Hematopoietic multipotent progenitor cell treated with erythropoietin and hydrocortisone succinate and interleukin-3 and kit ligand, for 6 days (in vitro differentiated cells): ENCODE measurements around the gene LILRA6.
"Not testable (repeated sequence)": the region's sequence is repeated elsewhere in the genome, so short reads cannot be mapped to it uniquely, and the experiment has no call there.

Source experiments
- DNase-seq: peaks from one replicate; pipeline ENCODE4 v3.0.0-alpha.2; 2015

The LILRA6 gene

GRCh38 chr19:54230031-54230430 lies 12.6 kb downstream of the LILRA6 start:
- DNase-seq = no peak

GRCh38 chr19:54229146-54229545 lies 13.4 kb downstream of the LILRA6 start:
- DNase-seq = no peak

DNA sequence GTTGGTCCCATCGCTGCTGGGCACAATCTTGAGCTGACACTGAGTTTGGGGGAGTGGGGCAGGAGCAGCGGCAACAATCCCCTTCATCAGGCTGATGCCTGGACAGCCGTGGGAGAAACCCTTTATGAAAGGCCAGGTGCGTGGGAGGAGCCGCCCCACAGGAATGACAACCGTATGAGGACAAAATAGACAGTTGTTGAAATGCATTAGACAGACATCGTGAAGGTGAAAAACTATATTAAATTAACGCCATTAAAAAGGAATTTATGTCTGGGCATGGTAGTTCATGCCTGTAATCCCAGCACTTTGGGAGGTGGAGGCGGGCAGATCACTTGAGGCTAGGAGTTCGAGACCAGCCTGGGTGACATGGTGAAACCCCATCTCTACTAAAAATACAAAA lies 18.0 kb downstream of the LILRA6 start:
- not testable (repeated sequence) for DNase-seq

DNA sequence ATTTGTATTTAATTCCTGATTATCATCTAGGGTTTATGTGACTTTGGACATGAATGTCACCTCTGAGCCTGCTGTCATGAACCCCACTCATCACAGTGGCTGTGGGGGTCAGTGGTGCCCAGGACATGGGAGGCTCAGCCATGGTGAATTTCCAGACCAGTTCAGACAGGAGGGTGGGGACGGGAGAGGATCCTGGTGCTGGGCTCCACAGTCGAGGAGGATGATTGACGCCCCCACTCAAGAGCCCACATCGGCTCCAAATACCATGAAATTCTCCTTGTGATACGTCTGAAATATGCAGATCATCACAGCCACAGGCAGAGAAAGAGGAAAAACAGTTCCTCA lies 18.7 kb downstream of the LILRA6 start:
- not testable (repeated sequence) for DNase-seq

- not testable (repeated sequence) for DNase-seq
Measured at GRCh38 chr19:54223277-54223936, 19.2 kb downstream of the LILRA6 start.

DNA sequence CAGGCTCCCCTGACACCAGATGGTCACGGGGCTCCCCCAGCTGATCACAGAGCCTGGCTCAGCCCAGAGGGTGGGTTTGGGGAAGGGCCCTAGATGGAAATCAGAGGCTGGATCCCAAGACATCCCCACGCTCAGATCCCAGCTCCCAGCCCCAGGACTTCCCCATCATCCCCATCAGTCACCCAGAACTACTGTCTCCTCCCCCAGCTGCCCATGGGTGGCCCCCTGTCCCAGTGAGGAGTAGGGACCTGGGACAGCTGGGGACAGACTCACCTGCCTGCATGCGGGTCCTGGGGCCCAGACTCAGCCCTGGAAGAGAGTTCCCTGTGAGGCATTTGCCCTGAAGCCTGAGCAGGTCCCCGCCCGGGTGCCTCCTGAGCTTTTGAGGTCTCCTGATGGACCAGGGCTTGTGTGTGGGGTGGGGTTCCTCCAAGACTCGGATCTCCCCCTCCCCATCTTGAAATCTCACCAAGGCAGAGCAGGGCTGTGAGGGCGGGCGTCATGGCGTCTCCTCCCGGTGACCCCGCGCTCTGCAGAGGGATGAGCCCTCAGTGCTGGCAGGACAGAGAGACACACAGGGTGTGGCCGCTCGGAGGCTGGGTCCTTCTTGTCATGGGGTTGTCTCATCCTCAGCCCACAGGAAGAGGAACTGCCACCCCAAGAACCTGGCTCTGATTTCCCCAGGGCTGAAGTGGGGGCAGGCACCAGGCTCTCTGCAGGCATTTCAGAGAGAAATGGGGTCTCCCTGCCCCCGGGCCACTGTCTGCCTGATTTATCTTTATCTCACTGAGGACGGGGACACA lies 19.9 kb downstream of the LILRA6 start, which contains the start of gene LILRB3:
Gene LILRB3 (minus strand): TSS at position 534 of the 803 bp plus-strand sequence. CDS start 31 bp downstream, at position 503.
- DNase-seq = not testable (repeated sequence)

- not testable (repeated sequence) for DNase-seq
Measured at GRCh38 chr19:54221947-54222346, 20.6 kb downstream of the LILRA6 start.

GRCh38 chr19:54219702-54220101 lies 22.9 kb downstream of the LILRA6 start:
- not testable (repeated sequence) for DNase-seq

DNA sequence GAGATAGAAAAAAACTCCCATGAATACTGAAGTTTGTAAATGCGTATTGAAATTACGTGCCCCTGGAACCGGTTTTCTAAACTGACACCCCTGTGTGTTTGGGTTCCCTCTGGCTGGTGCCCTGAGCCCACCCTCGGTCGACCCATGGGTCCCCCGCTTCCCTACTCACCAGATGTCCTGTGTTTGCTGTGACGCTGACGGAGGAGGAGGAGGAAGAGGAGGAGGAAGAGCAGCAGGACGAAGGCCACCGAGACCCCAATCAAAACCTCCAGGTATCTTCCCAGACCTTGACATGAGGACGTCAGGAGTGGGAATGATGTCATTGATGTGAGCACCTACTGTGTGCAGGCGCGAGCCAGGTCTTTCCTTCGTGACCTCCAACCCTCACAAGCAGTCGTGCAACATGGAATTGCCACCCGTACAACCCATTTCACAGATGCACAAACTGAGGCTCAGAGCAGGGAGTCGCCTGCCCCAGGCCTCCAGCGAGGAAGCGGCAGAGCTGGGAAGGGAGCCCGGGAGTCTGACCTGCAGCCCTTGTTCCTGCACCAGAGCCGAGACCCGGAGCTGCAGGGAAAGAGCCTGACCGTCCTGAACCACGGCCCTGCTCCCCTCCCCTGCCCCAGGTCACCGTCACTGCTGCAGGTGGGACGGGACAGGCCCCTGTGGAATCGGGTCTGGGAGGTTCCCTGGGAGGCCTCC lies 23.5 kb downstream of the LILRA6 start:
- no peak for DNase-seq

- DNase-seq = no peak
Measured at GRCh38 chr19:54218259-54218658, 24.3 kb downstream of the LILRA6 start.

DNA sequence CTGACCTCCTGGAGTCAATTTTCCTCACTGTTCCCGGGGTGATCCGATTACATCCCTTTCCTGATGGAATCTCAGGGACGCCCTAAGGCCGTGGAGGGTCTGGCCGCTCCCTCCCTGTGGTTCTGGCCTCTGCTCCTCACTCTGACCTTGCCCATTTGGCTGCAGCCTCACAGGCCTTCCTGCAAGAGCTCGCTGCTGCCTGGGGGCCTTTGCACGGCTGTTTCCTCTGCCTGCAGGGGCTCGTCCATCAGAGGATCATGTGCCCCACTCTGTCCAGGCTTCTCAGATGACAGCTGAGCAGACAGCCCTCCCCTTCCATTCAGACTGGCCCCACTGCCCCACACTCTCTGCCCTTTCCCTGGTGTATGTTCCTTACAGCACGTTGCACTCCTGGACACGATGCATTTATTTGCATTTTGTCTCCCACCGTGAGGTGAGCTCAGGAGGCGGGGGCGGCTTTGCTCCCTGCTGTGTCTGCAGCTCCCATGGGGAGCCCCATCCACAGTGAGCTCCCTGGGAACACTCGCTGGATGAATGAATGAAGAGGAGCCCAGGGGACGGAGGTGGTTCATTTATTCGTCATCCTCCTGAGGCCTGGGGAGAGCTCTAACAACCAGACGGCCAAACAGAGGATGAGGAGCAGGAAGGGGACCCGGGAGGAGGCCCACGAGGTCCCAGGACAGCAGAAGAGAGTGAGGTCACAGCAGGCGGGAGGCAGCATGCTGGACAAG lies 24.9 kb downstream of the LILRA6 start:
- not testable (repeated sequence) for DNase-seq

DNA sequence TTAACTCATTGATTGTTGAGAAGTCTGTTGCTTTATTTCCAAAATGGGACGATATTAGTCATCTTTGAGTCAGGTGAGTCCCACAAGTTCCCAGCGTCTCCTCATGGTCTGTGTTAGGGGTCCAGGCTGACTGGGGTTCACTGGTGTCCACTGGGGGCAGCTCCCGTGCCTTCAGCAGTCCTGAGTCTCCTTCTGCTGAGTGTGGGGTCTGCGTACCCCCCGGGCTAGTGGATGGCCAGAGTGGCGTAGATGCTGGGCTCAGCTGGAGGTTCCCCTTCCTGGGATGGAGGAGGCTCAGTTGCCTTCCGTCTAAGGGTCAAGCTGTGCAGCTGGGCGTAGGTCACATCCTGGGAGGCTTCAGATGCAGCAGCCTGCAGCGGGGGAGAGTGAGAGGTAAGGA lies 25.7 kb downstream of the LILRA6 start:
- no peak for DNase-seq

GRCh38 chr19:54214734-54215133 lies 27.9 kb downstream of the LILRA6 start:
- not testable (repeated sequence) for DNase-seq

GRCh38 chr19:54214217-54214616 lies 28.4 kb downstream of the LILRA6 start:
- DNase-seq = not testable (repeated sequence)

GRCh38 chr19:54211235-54211634 lies 31.4 kb downstream of the LILRA6 start:
- no peak for DNase-seq

DNA sequence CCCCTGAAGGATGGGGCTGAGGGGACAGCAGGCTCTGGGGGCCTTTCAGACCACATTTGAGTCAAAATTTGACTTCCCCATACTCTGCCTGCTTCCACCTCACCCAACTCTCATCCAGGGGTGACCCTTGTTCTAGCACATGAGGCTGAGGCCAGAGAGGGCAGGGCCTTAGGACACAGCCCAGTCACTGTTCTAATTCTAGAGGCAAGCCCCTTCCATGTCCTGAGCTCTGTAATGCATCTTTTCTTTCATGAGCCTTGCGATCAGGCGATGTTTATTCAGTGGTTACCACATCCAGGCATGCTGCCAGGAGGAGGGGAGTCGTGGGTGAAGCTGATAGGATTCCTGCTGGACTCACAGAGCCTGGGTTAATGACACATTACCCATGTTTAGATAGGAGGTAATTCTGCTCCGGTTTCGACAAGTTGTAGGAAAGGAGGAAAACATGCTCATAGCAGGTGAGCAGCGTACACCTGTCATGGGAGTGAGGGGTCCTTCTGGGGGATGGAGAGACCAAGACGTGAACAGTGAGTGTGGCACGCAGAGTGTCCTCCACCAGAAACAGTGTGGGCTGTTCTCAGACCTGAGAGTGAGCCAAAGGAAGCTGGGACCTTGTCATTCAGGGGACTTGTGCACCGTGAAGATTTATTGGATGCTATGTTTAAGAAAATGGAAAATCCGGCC lies 32.6 kb downstream of the LILRA6 start:
- peak; percentile 98 for DNase-seq

DNA sequence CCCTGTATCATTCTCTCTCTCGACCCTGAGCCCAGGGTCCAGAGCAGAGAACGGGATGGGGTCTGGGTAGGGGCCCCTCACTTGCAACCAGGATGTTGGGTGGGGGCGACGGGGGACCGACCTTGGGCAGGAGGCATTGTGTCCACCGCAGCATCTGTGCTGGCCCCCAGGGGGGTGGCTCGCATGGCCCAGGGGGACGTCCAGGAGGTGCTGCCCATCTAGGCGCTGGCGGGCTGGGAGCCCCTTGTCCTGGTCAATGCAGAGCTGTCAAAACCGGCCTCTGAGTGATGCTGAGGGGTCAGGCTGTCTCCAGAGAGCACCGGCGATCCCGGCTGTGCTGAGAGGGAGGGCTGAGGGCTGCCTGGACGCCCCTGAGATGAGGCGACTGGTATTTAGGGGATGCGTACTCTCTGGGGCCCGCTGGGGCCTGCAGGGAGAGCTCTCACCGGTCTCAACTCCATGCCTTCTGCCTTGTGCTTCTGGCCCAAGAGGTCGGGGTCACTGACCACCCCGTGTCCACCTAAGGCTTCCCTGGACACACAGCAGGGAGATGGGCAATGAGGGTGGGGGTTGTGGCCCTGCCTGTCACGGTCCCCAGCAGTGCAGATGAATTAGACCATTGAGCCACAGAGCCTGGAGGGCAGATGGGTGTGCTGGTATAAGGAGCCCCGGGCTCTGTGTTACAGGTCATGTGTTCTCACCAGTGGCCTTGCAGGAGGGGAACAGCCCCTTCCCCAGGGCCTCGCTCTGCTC lies 33.4 kb downstream of the LILRA6 start:
- DNase-seq = no peak

- peak; percentile 39 for DNase-seq
Measured at GRCh38 chr19:54208784-54209057, 33.9 kb downstream of the LILRA6 start.

DNA sequence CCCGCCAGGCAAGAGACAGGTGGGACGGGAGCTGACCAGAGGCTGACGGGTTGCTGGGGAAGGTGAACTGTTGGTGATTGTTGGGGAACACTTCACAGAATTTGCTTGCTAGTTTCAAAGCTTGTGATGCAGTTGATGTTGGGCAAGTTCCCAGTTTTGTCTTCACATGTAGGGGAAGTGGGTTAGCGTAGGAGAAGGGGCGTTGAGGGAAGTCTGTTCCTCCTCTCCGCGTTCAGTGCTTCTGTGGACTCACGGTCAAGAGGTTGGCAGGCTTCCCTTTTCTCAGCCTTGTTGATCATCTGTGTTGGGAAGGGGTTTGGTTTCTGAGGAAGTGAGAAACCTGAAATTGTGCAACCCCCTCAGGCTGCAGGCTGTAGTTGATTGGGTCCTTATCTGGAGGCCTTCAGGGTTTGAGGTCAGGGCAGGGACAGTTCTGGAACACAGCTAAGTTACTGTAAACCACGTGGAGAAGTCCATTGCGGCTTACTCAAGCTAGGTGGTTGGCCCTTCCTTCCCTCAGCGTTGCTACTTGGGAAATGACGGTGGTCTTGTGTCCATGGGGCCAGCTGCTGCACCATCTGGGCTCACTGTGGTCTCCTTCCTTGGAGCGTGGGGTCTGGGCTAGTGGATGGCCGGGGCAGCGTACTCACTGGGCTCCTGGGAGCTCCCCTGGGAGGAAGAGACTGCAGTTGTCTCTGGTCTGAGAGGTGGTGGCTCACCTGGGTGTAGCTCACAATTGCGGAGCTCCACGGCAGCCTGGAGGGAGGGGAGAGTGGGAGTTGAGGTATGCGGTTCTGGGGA lies 34.4 kb downstream of the LILRA6 start:
- peak; percentile 99 for DNase-seq

DNA sequence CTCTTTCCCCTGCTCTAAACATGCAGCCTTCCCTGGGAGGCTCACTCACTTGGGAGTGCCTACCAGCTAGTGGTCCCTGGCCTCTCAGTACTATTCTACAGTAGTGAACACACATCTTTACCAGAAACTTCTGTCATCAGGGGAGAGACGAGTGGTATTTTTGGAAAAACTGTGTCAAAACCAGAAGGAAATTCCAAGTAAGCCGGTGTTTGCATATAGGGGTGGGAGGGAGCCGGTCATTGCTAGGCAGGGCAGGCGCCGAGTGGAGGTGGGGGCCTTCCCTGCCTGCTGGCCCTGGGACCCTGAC lies 35.0 kb downstream of the LILRA6 start:
- peak; percentile 29 for DNase-seq

GRCh38 chr19:54207193-54207592 lies 35.4 kb downstream of the LILRA6 start:
- DNase-seq = not testable (repeated sequence)
